Nephron (organoid): ENCODE measurements around the gene ANXA5.

ENCODE experiments used
- H3K27ac Mint-ChIP-seq, 3 experiments: 2 replicates each; pipeline ENCODE4 v1.8.0; 2020; ENCODE audit warnings: mixed read lengths in 3 of 3, mild to moderate bottlenecking in 2 of 3, moderate library complexity in 1 of 3
- H3K27me3 Mint-ChIP-seq: 2 replicates; pipeline ENCODE4 v1.8.0; 2021; ENCODE audit warnings: low read depth, mild to moderate bottlenecking, moderate library complexity, mixed read lengths
- H3K36me3 Mint-ChIP-seq: 2 replicates; pipeline ENCODE4 v1.8.0; 2020; ENCODE audit warnings: low read depth, mixed read lengths
- H3K4me1 Mint-ChIP-seq: 2 replicates; pipeline ENCODE4 v1.8.0; 2020; ENCODE audit warnings: mixed read lengths
- H3K4me3 Mint-ChIP-seq, 3 experiments: 2 replicates each; pipeline ENCODE4 v1.8.0; 2020; ENCODE audit warnings: mild to moderate bottlenecking in 3 of 3, mixed read lengths in 3 of 3, moderate library complexity in 2 of 3
- H3K9me3 Mint-ChIP-seq: 2 replicates; pipeline ENCODE4 v1.8.0; 2020; ENCODE audit warnings: mixed read lengths
- CTCF ChIP-seq, 3 experiments: fragments of 200-600 bp; sonication (generic); IDR thresholded peaks; one replicate each; pipeline ENCODE4 v1.5.0; 2021; ENCODE audit warnings: antibody characterized with exemption in 3 of 3; ENCODE audit not compliant: unreplicated experiment in 3 of 3

ANXA5 gene

GRCh38 chr4:121684561-121684960 lies 12.2 kb downstream of the ANXA5 start:
- Mint-ChIP-seq H3K9me3 (no peaks in the 10 kb centered on the region), H3K27ac (no peak overlapping the region), H3K27me3 (no peaks in the 10 kb centered on the region), H3K36me3 (peaks cover 32% of the 10 kb centered on the region), H3K4me3 (no peak overlapping the region), H3K4me1 (peaks cover 6% of the 10 kb centered on the region)
- no peak for TF ChIP-seq CTCF (IDR thresholded peaks at IDR 0.05; ENCODE audit: unreplicated experiment in 3 of 3)

GRCh38 chr4:121684016-121684415 lies 12.8 kb downstream of the ANXA5 start:
- Mint-ChIP-seq H3K27me3 (no peaks in the 10 kb centered on the region), H3K27ac (no peak overlapping the region), H3K4me1 (peaks cover 11% of the 10 kb centered on the region), H3K4me3 (no peak overlapping the region), H3K9me3 (no peaks in the 10 kb centered on the region), H3K36me3 (peaks cover 37% of the 10 kb centered on the region)
- no peak for TF ChIP-seq CTCF (IDR thresholded peaks at IDR 0.05; ENCODE audit: unreplicated experiment in 3 of 3)

- no peak for TF ChIP-seq CTCF (IDR thresholded peaks at IDR 0.05; ENCODE audit: unreplicated experiment in 3 of 3)
- H3K27me3 Mint-ChIP-seq = no peaks in the 10 kb centered on the region
- H3K4me3 Mint-ChIP-seq = no peak overlapping the region
- peaks cover 17% of the 10 kb centered on the region for H3K4me1 Mint-ChIP-seq
- H3K27ac Mint-ChIP-seq = no peak overlapping the region
- no peaks in the 10 kb centered on the region for H3K9me3 Mint-ChIP-seq
- peaks cover 53% of the 10 kb centered on the region for H3K36me3 Mint-ChIP-seq
Observed at GRCh38 chr4:121680571-121680970, 16.2 kb downstream of the ANXA5 start.

GRCh38 chr4:121679951-121680350 lies 16.8 kb downstream of the ANXA5 start:
- H3K4me1 Mint-ChIP-seq = peaks cover 12% of the 10 kb centered on the region
- H3K4me3 Mint-ChIP-seq = no peak overlapping the region
- no peaks in the 10 kb centered on the region for H3K9me3 Mint-ChIP-seq
- TF ChIP-seq CTCF (IDR thresholded peaks at IDR 0.05; ENCODE audit: unreplicated experiment in 3 of 3) = no peak
- H3K27ac Mint-ChIP-seq = peak overlapping the region in 1 of 3 experiments; percentile 10
- peaks cover 47% of the 10 kb centered on the region for H3K36me3 Mint-ChIP-seq
- no peaks in the 10 kb centered on the region for H3K27me3 Mint-ChIP-seq

- Mint-ChIP-seq H3K27ac (peak overlapping the region in 1 of 3 experiments; percentile 7), H3K36me3 (peaks cover 41% of the 10 kb centered on the region), H3K4me1 (peaks cover 12% of the 10 kb centered on the region), H3K9me3 (no peaks in the 10 kb centered on the region), H3K4me3 (no peak overlapping the region), H3K27me3 (no peaks in the 10 kb centered on the region)
- TF ChIP-seq CTCF (IDR thresholded peaks at IDR 0.05; ENCODE audit: unreplicated experiment in 3 of 3) = no peak
Observed at GRCh38 chr4:121679267-121679666, 17.5 kb downstream of the ANXA5 start.

- no peaks in the 10 kb centered on the region for H3K9me3 Mint-ChIP-seq
- no peak overlapping the region for H3K4me3 Mint-ChIP-seq
- peaks cover 43% of the 10 kb centered on the region for H3K36me3 Mint-ChIP-seq
- no peak for TF ChIP-seq CTCF (IDR thresholded peaks at IDR 0.05; ENCODE audit: unreplicated experiment in 3 of 3)
- H3K27me3 Mint-ChIP-seq = no peaks in the 10 kb centered on the region
- peaks cover 12% of the 10 kb centered on the region for H3K4me1 Mint-ChIP-seq
- H3K27ac Mint-ChIP-seq = no peak overlapping the region
Observed at GRCh38 chr4:121677524-121677923, 19.3 kb downstream of the ANXA5 start.
